Panc1 (cell line): ENCODE results near the gene POC5. TPM values are rescaled to one million over a fixed set of nuclear protein-coding genes. Genes with fewer than 3 reads are reported as not detected.
"Not testable (repeated sequence)": the region's sequence is repeated elsewhere in the genome, so short reads cannot be mapped to it uniquely, and the experiment has no call there.

Experiments
- ATAC-seq: fragments of 200-7000 bp; cut with Tn5 transposase; 2 replicates; pipeline ENCODE4 v1.9.1; 2020; ENCODE audit warnings: mild to moderate bottlenecking, moderate library complexity
- BruUV-seq: library from RNA; stranded (reverse); fragments of 400-500 nt; replicated peaks from 2 replicates; lab custom pipeline; 2021; lab: Mats Ljungman, UMichigan
- CTCF ChIA-PET: fragments of 300-600 bp; sonication (Branson Sonifier 250); formaldehyde crosslinking; loops from one replicate; lab custom pipeline; 2022; ENCODE audit warnings: antibody characterized with exemption; lab: Charles Lee
- POLR2A ChIA-PET: fragments of 300-600 bp; sonication (Branson Sonifier 250); formaldehyde crosslinking; loops from one replicate; lab custom pipeline; 2022; ENCODE audit warnings: antibody characterized with exemption; lab: Charles Lee
- DNase-seq: peaks from one replicate; pipeline ENCODE4 v3.0.0-alpha.2; 2010; ENCODE audit warnings: low read depth, low spot score
- H3K27ac ChIP-seq: 2 replicates; pipeline ENCODE4 v1.5.1; 2011; ENCODE audit warnings: mild to moderate bottlenecking, low read length, inconsistent platforms
- H3K27me3 ChIP-seq: fragments of 200-500 bp; sonication (Bioruptor generic); 2 replicates; pipeline ENCODE4 v1.6.0; 2014; ENCODE audit warnings: low read length, inconsistent platforms; ENCODE audit not compliant: control insufficient read depth, insufficient read depth
- H3K36me3 ChIP-seq: fragments of 200-500 bp; sonication (Bioruptor generic); 2 replicates; pipeline ENCODE4 v1.5.1; 2014; ENCODE audit warnings: inconsistent platforms, mild to moderate bottlenecking, low read length, moderate library complexity; ENCODE audit not compliant: control insufficient read depth, insufficient read depth
- H3K4me1 ChIP-seq: 2 replicates; pipeline ENCODE4 v1.5.1; 2011; ENCODE audit warnings: inconsistent platforms, mild to moderate bottlenecking, low read length, moderate library complexity; ENCODE audit not compliant: control insufficient read depth, insufficient read depth
- H3K4me3 ChIP-seq, 2 experiments: 2 replicates each; pipeline ENCODE4 v1.5.1; 2011 to 2012; ENCODE audit warnings: low read depth in 2 of 2, low read length in 2 of 2, mild to moderate bottlenecking in 2 of 2, inconsistent platforms in 1 of 2, moderate library complexity in 1 of 2
- H3K9me3 ChIP-seq: fragments of 200-500 bp; sonication (Bioruptor generic); 2 replicates; pipeline ENCODE4 v1.5.1; 2014; ENCODE audit warnings: low read depth, mild to moderate bottlenecking, inconsistent platforms, low read length, moderate library complexity; ENCODE audit not compliant: control insufficient read depth, insufficient read depth
- CTCF ChIP-seq: fragments of 450-650 bp; IDR thresholded peaks from 2 replicates; pipeline ENCODE4 v1.5.1; 2017; ENCODE audit warnings: mild to moderate bottlenecking
- POLR2AphosphoS5 ChIP-seq: IDR thresholded peaks from 2 replicates; pipeline ENCODE4 v1.6.1; 2012; ENCODE audit warnings: mild to moderate bottlenecking, low read depth, low read length, moderate library complexity
- REST ChIP-seq, 2 experiments: IDR thresholded peaks; 2 replicates each; pipeline ENCODE4 v1.6.1; 2011 to 2012; ENCODE audit warnings: low read depth in 2 of 2, control low read depth in 1 of 2, low read length in 1 of 2, mild to moderate bottlenecking in 1 of 2, moderate library complexity in 1 of 2; ENCODE audit not compliant: insufficient read depth in 1 of 2
- SIN3A ChIP-seq: IDR thresholded peaks from 2 replicates; pipeline ENCODE4 v1.6.1; 2012; ENCODE audit warnings: low read depth, mild to moderate bottlenecking, low read length, moderate library complexity, borderline replicate concordance; ENCODE audit not compliant: insufficient read depth
- TCF7L2 ChIP-seq: IDR thresholded peaks from 2 replicates; pipeline ENCODE4 v1.6.1; 2011; ENCODE audit warnings: mild to moderate bottlenecking, low read depth, low read length, inconsistent platforms
- in situ Hi-C: cut with HindIII; loops from 2 replicates; pipeline ENCODE4 v1.10.0; 2016; ENCODE audit warnings: low sequenced_read_pairs, low pct_unique_long_range_greater_than_20kb
- intact Hi-C: fragments of 100-400 bp; cut with micrococcal nuclease; formaldehyde crosslinking; loops from one replicate; pipeline ENCODE4 v1.10.0; 2022; ENCODE audit not compliant: unreplicated experiment
- total RNA-seq: library from RNA; stranded (reverse); gene quantifications from one replicate; pipeline ENCODE4 v1.2.1, GENCODE V29; 2021; ENCODE audit not compliant: unreplicated experiment

The POC5 gene
- total RNA-seq, 1 experiment from 2014 or later = 19.7 TPM

GRCh38 chr5:75727931-75728330 lies 10.7 kb upstream of the POC5 start:
- POLR2A ChIA-PET = no interaction called here
- no peaks in the 10 kb centered on the region for H3K36me3 ChIP-seq
- in situ Hi-C loops = no loop called here

GRCh38 chr5:75726224-75726623 lies 9.0 kb upstream of the POC5 start:
- intact Hi-C loops, in situ Hi-C loops, H3K27ac ChIP-seq, CTCF ChIA-PET, ATAC-seq, BruUV-seq, H3K4me3 ChIP-seq, POLR2A ChIA-PET, DNase-seq, H3K9me3 ChIP-seq, H3K36me3 ChIP-seq, H3K27me3 ChIP-seq, H3K4me1 ChIP-seq: not testable (repeated sequence)

More at GRCh38 chr5:75727931-75728330, 10.7 kb upstream of the POC5 start:
- intact Hi-C loops = no loop called here
- no peaks in the 10 kb centered on the region for H3K9me3 ChIP-seq
- CTCF ChIA-PET = interaction anchor here (0.5 kb wide), 1 partner anchor 483 kb away, joined by 6 read pairs; no protein-coding TSS in a partner anchor
- no TSS peak for BruUV-seq
- ATAC-seq = no peak
- no peak overlapping the region for H3K4me3 ChIP-seq
- H3K27me3 ChIP-seq = no peaks in the 10 kb centered on the region
- TF ChIP-seq POLR2AphosphoS5 (no peak), TCF7L2 (no peak), CTCF (no peak), REST (IDR thresholded peaks at IDR 0.05; ENCODE audit: insufficient read depth in 1 of 2, low read depth in 2 of 2, low read length in 1 of 2) (no peak), SIN3A (no peak)
- no peak for DNase-seq
- no peaks in the 10 kb centered on the region for H3K4me1 ChIP-seq
- H3K27ac ChIP-seq = no peak overlapping the region

GRCh38 chr5:75723378-75723777 lies 6.1 kb upstream of the POC5 start:
- Histone ChIP-seq H3K27ac (no peak overlapping the region), H3K27me3 (no peaks in the 10 kb centered on the region), H3K4me1 (no peaks in the 10 kb centered on the region), H3K4me3 (no peak overlapping the region), H3K36me3 (no peaks in the 10 kb centered on the region), H3K9me3 (no peaks in the 10 kb centered on the region)
- no TSS peak for BruUV-seq
- ChIA-PET POLR2A (no interaction called here), CTCF (no interaction called here)
- intact Hi-C loops = no loop called here
- ATAC-seq (no peak), DNase-seq (no peak)
- in situ Hi-C loops = no loop called here
- TF ChIP-seq REST (IDR thresholded peaks at IDR 0.05; ENCODE audit: insufficient read depth in 1 of 2, low read depth in 2 of 2, low read length in 1 of 2) = no peak
- no peak for TF ChIP-seq SIN3A
- no peak for TF ChIP-seq POLR2AphosphoS5
- no peak for TF ChIP-seq CTCF
- no peak for TF ChIP-seq TCF7L2
